Vagina (tissue), 2 donors: ENCODE data around the gene ALOXE3.

ENCODE experiments used
- POLR2A ChIP-seq, 2 donors: fragments of 450-650 bp; IDR thresholded peaks; one replicate each; pipeline ENCODE4 v1.6.1; 2017; ENCODE audit warnings: antibody characterized with exemption in 2 of 2, mild to moderate bottlenecking in 2 of 2, moderate library complexity in 2 of 2
- TF ChIP-seq, protein P1 (sequence below), 3 experiments: fragments of 450-650 bp in 2 of 3; fragments of 200-600 bp in 1 of 3; sonication (generic) in 1 of 3; IDR thresholded peaks; one replicate each; pipeline ENCODE4 v1.5.1; 2017 to 2019; ENCODE audit warnings: antibody characterized with exemption in 3 of 3, mild to moderate bottlenecking in 2 of 3, moderate library complexity in 2 of 3

DNA sequence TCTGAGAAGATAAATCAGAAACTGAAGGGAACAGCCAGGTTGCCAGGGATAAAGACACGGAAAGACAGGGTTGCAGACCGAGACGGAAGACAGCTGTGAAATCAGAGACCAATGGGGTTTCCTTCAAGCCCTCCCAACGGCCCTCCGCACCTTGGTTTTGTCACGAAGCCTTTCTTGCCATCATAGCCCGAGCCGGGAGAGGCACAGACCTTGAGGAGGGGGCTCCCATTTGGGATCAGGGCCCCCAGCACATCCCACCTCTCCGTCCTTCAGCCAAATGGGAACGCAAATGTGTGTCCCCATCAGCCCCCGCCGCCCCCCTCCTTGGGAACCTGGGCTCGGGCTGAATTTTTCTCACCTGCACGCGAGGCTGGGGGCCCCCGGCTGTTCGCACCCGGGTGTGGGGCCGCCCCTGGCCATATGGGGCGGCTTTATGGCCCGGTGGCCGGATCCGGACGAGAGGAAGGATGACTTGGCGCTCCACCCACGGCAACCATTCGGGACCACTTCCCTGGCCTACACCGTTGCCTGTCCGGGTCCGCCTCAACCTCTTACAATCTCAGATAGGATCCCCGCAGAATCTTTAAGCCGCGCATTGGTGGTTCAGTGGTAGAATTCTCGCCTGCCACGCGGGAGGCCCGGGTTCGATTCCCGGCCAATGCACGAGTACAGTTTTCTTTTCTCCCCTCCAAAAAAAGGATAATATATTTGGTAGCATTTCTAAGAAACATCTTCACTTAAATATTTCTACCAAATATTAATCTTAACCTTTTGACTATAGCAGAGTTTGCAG lies 7.0 kb upstream of the ALOXE3 start:
- TF ChIP-seq, protein P1, sequence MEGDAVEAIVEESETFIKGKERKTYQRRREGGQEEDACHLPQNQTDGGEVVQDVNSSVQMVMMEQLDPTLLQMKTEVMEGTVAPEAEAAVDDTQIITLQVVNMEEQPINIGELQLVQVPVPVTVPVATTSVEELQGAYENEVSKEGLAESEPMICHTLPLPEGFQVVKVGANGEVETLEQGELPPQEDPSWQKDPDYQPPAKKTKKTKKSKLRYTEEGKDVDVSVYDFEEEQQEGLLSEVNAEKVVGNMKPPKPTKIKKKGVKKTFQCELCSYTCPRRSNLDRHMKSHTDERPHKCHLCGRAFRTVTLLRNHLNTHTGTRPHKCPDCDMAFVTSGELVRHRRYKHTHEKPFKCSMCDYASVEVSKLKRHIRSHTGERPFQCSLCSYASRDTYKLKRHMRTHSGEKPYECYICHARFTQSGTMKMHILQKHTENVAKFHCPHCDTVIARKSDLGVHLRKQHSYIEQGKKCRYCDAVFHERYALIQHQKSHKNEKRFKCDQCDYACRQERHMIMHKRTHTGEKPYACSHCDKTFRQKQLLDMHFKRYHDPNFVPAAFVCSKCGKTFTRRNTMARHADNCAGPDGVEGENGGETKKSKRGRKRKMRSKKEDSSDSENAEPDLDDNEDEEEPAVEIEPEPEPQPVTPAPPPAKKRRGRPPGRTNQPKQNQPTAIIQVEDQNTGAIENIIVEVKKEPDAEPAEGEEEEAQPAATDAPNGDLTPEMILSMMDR (IDR thresholded peaks at IDR 0.05) = no peak
- no peak for TF ChIP-seq POLR2A (IDR thresholded peaks at IDR 0.05)
